GM21390 (cell line): ENCODE measurements around the gene PTRH1.
"Not testable (repeated sequence)": the region's sequence is repeated elsewhere in the genome, so short reads cannot be mapped to it uniquely, and the experiment has no call there.

Experiments
- ATAC-seq: cut with Tn5 transposase; IDR thresholded peaks from one replicate; pipeline ENCODE4 v1.9.1; 2021; ENCODE audit not compliant: unreplicated experiment

Gene PTRH1, protein sequence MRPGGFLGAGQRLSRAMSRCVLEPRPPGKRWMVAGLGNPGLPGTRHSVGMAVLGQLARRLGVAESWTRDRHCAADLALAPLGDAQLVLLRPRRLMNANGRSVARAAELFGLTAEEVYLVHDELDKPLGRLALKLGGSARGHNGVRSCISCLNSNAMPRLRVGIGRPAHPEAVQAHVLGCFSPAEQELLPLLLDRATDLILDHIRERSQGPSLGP

DNA sequence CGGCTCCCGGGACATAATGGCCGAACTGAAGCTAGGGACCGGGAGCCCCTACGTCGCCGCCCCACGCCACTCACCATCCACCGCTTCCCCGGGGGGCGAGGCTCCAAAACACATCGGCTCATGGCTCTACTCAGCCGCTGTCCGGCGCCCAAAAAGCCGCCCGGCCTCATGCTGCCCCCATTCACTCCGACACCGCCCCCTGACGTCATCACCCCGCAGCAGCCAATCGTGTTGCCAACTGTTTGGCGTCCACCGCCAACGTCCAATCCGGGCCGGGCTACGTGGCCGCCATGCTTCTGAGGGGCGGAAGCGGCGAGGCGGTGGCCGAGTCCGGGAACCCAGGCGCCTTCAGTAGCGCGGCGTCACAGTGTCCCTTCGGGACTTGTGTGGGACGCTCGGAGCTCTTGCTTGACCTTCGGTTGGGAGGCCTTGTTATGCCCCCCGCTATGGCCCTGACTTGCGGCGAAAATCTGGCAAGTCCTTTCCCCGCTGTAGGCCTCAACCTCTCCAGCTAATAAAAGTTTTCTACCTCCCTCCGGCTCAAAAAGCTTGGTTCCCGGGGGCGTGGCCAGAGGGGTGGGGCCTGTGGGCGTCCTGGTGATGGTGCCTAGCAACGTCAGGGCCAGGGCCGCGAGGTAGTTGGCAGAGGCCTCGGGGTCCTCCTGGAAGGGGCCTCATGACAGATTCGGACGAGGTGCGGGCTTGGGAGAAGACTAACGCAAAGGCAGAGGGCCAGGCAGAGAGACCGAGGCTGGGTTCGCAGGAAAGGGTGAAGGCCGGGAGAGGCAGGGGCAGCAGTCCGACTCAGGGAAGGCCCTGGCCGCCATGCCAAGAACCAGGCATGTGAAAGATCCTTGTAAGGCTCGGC lies at the start of gene PTRH1, which contains the start of gene TTC16:
TSS of gene PTRH1 (minus strand) at position 194 of the 868 bp plus-strand sequence. CDS start at position 170, 24 bp downstream.
TSS of gene TTC16 (plus strand) at position 610 of the 868 bp plus-strand sequence. CDS start at position 677, 67 bp downstream.
- peak; percentile 88 for ATAC-seq

DNA sequence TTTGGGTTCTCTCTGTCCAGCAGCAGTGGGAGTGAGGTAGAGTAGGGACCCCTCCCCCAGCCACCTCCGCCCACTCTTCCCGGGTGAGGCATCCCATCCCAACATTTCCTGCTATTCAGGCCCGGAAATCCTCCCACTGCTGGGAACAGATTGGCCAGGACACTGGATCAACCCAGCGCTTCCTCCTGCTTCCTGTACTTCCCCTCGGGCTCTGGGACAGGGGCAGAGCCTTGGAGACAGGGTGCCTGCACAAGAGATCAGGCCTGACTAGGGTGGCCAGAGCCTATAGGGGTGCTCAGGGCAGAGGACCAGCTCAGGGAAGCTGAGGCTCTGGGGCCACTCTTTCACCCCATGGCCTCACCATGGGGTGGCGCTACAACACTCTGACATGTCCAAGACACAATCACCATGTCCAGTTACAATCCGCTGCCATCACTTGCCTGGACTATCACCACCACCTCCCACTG lies 48.5 kb upstream of the PTRH1 start:
- no peak for ATAC-seq

DNA sequence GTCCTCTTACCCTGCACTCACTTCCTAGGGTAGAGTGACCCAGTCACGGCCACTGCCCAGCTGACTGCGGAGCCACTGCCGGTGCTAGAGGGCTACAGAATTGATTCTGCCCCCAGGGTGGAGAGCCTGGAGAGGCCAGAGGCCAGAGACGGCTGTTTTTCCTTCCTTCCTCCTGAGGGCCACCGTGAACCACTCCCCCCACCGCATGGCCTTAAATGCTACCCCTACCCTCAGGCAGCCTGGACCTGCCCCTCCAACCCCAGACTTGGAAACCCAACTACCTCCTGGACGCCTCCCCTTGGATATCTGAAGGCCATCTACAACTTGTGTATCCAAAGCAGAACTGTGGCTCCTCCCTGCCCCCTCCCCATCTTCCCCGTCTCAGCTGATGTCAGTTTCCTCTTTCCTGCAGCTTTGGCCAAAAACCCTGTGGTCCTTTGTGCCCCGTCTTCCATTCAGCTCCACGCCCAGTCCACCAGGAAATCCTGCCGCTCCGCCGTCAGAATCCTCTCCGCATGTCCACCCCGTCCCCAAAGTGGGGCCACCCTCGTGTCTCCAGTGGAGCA lies 46.7 kb upstream of the PTRH1 start:
- ATAC-seq = no peak

DNA sequence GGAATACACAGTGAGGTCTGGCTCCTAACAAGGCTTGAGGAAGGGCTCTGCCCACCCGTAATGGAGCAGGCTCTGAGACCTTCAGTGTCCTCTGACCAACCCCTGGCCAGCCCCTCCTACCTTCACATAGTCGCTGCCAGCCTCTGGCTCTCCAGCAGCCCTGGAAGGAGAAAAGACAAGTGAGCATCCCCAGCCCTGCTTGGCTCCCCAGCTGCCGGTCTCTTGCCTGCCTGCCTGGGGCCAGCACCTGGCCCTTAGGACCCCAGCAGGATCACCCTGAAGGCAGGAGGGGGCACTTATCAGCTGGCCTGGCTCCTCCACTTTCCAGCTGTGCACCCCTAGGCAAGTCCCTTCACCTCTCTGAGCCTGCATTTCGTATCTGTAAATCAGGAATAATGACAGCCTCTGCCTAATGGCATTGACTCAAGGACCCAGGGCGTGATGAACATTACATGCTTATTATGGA lies 46.1 kb upstream of the PTRH1 start:
- ATAC-seq = no peak

DNA sequence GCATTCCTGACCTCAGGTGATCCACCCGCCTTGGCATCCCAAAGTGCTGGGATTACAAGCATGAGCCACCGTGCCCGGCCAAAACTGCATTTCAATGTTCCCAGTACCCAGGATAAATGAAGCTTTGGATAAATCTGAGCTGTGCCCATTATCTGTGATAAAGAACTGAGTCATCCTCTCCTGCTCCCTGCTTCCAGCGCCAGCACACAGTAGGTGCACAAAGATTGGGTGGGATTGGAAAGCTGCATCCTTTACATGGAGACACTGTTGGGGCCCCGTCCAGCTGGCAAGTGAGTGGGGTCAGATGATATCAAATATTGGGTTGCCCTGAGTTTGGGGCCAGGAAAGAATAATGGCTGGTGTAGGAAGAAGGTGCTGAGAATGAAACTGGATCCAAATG lies 45.6 kb upstream of the PTRH1 start:
- ATAC-seq = no peak

DNA sequence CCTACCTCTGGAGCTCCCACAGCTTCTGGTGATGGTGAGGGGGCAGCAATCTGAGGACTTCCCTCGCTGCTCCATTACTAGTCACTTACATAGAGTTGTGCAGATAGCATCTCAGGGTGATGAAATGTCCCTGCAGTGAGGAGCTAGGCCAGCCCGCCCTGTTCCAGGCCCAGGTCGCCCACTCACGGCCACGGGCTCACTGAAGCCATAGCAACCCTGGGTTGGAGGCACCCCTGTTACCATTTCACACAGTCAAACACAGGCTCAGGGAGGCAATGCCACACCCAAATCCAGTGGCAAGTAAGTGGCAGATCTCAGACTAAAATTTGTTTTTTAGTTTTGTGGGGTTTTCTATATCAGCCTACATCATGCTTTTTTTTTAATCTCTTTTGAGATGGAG lies 43.4 kb upstream of the PTRH1 start:
- ATAC-seq = no peak

DNA sequence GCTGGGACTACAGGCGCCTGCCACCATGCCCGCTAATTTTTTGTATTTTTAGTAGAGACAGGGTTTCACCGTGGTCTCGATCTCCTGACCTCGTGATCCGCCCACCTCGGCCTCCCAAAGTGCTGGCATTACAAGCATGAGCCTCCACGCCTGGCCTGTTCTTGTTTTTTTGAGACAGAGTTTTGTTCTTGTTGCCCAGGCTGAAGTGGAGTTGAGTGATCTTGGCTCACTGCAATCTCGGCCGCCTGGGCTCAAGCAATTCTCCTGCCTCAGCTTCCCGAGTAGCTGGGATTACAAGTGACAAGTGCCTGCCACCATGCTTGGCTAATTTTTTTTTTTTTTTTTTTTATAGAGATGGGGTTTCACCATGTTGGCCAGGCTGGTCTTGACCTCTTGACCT lies 41.3 kb upstream of the PTRH1 start:
- ATAC-seq = not testable (repeated sequence)

DNA sequence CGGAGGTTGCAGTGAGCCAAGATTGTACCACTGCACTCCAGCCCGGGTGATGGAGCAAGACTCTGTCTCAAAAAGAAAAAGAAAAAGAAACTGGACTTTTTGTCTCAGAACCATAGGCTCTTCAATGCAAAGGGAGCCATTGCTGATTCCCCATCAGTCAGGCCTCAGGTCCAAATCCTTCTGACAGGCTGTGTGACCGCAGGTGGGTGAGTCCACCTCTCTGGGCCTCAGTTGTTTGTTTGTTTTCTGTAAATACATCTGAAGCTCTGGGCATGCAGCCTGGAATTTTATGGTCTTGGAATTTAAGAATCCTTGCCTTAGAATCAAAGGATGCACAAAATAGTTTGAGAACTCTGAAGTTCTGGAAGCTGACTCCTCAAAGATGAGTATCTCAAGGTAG lies 40.8 kb upstream of the PTRH1 start:
- ATAC-seq = no peak

DNA sequence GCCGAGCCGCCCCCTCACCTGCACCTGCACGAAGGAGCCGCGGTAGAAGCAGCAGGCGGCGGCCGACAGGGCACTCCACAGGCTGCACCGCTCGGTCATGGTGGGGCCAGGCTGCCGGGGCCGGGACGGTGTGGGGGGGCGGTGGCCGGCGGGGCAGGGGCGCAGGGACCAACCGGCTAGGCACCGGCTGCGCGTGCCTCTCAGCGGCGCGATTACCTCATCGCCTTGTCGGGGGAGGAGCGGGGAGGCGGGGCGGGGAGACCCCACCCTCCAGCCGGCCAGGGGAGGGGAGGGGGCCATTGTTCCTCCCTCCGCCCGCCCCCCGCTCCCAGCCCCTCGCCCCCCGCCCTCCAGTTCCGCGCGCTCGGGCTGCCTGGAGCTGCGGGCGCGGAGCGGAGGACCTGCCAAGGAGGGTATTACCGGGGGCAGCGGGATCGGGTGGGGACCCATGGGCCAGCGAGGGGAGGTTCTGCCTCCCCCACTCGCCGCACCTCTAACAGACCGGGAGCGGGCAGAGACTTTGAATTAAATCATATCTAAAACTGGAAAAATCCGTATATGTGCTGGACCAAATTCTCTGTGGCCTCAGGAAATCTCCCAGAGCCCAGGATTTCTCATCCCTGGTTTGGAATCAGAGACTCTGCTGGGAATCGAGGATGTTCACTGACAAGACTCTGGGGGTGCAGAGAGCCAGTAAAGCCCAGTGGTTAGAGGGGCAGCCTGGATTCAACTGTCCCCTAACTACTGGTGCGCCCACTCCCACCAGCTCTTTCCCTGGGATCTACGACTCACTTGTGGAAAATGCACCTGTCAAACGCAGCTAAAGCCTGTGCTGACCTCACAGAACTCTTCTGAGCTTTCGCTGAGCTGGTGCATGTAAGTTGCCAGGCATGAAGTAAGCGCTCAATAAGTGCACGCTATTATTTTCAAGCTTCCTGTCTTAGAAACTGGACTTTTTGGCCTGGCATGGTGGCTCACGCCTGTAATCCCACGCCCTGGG lies 39.9 kb upstream of the PTRH1 start:
- ATAC-seq = no peak

DNA sequence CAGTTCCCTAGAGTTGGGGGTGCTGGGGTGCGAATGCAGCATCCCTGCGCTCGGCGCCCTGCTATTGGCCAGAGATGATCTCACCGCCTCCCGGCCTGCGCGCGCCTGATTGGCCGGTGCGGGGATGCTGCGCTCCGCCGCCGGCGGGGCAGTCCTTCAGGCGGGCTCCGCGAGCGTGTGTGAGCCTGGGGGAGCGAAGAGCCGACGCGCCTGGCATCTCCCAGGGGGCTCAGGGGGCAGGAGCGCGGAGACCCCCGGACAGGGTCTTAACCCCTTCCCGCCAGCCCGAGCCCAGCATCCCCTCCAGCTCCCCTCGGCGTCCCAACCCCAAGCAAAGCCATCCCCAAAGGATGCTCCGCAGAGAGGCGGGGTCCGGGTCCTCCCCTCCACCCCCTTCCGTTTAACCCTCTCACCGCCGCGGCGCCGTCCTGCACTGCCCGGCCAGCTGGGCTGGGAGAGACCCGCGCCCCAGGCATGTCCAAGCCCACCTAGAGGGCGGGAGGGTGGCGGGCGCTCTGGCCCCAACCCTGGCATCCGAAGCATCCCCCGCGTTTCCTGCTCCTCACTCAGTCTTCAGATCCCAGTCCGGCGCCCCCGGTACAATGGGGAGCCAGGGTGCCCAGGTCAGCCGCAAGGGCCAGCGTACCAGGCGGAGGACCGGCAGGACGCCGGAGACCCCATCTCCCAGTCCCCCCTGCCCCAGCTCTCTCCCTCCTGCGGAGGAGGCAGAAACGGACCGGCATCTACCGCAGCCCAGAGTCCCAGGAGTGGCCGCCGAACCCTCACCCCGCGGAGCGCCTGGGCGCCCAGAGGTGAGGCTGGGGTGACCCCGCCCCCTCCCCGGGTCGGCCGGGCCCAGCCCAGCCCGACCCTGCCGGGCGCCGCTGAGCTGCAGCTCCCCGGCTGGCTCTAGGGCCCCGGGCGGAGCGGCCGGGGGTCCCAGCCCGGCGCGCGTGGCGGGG lies 38.9 kb upstream of the PTRH1 start:
- no peak for ATAC-seq

DNA sequence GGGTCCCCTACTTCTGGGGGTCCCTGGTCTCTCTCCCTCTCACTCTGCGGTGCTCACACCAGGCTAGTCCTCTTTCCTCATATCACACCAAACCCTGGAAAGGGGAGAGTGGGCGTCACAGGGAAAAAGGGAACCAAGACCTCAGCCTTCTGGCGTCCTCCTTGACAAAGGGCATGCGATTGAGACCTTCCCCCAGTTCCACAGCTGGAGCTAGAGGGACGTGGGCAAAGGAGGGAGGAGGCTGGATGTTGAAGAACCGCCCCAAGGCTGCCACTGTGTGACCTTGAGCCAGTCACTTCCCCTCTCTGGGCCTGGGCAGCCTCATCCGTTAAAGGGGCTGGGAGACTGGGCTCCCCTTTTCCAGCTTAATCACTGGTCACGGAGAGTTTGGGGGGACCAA lies 38.2 kb upstream of the PTRH1 start:
- ATAC-seq = no peak

DNA sequence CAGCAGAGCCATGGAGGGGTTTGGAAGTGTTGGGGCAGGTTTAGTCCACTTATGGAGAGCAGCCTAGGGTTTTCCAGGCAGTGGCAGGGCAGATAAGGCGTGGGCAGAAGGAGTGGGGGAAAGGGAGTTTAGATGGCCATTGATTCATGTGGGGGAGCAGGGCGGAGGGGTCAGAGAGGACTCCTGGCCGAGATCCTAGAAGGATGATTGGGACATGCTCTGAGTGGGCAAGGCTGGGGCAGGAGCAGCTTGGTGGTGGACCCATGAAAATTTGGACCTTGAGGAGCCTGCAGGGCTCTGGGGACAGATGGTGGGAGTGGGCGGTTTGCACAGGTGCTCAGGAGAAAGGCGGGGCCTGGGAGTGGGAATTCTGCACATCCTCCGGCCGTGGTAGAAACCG lies 37.7 kb upstream of the PTRH1 start:
- no peak for ATAC-seq

DNA sequence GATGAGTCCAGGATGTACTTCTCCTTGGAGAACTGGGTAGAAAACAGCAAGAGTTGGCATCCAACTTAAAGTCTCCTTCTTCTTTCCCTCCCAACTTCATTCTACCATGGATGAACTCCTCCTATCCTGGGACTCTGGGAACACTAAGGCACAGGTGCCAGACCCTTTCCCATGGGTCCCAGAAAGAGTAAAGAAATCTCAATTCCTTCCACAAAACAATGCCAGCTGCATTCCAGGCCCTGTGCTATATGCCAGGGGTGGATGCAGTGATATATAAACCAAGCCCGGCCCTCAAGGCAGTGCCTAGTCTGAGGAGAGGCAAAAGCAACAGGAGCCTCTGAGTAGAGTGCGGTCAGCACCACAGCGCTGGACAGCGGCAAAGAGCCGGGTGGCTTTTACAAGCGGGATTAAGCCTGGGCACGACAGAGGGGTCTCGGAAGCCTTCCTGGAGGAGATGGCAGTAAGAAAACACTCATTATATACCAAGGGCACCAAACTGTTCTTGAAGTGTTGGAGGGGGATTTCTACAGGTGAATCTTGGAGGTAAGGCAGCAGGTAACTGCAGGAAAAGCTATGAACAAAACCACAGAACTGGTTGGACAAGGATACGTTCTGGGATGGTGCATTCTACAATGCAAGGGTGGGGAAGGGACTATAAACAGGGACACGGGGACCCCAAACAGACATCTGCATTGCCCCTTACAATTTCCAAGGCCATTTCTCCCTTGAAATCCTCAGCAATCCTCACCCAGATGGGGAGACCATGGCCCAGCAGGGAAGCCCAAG lies 36.0 kb upstream of the PTRH1 start:
- ATAC-seq = no peak

DNA sequence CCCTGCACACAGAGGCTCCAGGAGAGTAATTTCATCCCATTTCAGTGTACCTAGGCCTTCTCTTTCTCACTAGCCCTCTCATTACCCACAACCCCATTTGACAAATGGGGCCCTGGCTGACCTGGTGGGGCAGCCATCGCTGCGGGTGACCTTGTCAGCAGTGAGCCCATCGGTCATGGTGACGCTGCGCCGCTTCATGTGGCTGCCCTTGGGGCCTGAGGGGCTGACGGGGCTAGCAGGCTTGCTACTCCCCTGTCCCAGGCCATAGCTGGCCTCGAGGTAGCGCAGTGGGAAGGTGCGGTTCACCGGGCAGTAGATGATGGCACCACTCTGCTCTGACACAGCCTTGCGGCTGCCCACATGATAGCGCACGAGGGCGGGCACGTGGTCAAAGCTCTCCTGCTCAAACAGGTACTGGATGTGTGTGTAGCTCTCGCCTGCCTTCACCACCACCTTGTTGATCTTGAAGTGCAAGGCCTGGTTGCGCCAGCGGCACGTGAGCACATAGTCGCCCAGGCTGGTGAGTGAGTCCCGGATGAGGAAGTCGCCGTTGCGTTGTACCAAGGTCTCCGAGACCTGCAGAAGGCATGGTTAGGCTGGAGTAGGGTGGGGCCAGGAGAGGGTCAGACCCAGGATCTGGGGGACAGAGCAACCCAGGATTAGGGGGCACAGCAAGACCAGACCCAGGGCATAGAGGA lies 33.8 kb upstream of the PTRH1 start:
- no peak for ATAC-seq

DNA sequence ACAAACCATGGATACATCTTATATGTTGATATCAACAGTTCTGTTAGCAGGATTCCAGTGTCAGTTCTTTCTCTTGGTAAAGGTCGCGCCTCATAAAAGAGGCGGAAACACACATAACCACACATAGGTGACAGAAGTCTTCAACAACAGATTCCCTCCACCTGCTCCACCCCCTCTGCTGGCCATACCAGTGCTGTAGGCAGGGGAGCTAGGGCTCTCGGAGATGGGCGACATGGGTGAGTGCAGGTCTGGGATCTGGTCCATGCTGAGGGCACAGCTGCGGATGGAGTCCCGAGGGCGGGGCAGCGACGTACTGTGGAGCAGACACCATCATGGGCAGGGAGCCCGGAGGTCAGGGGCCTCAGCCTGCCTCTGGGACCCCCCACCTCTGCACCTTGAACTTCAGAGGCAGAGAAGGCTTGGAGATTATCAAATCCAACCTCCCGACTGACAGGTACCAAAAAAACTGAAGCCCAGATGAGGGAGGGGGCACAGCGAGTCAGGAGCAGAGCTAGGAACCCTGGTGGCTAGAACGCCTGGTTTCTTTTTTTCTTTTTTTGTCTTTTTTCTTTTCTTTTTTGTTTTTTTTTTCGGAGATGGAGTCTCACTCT lies 31.6 kb upstream of the PTRH1 start:
- no peak for ATAC-seq

DNA sequence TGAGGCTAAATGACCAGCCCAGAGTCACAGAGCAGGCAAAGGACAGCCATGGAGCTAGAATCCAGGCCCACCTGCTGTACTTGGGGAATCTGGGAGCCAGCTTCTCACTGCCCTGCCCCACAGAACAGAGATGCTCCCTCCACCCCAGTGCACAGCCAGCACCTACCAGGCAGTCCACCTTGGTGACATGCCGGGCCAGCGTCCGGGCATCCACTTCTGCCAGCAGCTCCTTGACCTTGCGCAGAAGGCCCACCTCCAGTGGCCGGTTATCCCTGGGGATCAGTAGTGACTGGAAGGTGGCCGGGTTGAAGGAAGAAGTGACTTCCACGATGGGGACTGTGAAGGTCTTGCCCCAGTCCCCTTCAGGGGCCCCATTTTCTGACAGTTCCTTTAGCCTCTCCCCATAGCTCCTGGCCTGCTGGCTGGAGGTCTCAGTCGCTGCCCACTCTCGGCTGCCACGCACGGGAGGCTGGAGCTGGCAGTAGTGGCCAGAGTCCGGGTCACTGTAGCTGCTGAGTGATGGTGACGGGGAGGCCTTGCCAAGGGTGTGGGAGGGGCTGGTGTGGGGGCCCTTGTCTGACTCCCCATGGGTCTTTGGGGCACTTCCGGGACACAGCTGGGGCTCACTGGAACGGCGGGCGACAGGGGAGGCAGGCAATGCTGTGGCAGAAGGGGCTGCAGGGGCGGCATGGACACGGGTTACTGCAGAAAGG lies 29.1 kb upstream of the PTRH1 start:
- ATAC-seq = no peak
